ENCODE data around the gene CYYR1. TPM values are rescaled to one million over a fixed set of nuclear protein-coding genes. Genes with fewer than 3 reads are reported as not detected.

CYYR1 gene
- total RNA-seq, 1 experiment from 2014 or later, result not detected

DNA sequence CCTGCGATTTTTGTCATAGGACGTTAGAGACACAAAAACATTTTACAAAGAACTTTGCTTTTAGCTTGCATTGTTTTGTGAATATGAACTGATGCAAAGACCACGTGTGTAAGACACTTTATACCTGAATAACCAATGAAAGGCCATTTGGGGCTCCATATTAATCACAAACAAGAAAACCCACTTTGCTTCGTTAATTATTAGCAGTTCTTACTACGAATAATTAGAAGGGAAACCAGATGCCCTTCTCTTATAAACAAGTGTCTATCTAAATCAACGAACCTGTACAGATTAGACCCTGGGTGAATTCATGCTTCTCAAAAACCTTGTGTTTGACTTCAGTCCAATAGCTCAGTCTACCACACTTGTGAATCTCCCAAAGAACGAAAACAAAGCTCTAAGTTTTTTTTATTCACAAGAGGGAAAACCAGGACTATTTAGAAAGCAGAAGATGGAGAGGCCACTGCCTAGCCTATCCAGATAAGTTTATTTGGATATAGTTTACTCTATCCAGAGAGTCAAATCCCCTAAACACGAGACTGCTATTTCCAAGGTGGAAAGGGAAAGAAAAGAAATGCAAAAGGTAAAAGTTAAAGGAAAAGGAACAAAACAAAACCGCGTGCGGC, 897 bp downstream of the CYYR1 start:
- no peaks in the 10 kb centered on the region for H3K27me3 ChIP-seq (ENCODE audit: control insufficient read depth, insufficient read depth, low read length)
- no peak overlapping the region for H3K4me3 ChIP-seq (ENCODE audit: low read depth in 2 of 2, low read length in 2 of 2)
- DNase-seq (ENCODE audit: low read depth, low spot score) (no peak), ATAC-seq (no peak)
- CTCF ChIA-PET, result no interaction called here
- H3K9me3 ChIP-seq (ENCODE audit: control insufficient read depth, insufficient read depth, low read depth, low read length), result no peaks in the 10 kb centered on the region
- H3K27ac ChIP-seq (ENCODE audit: low read length), result no peak overlapping the region
- in situ Hi-C loops (cut with HindIII; ENCODE audit: low pct_unique_long_range_greater_than_20kb, low sequenced_read_pairs) (no loop called here), intact Hi-C loops (cut with micrococcal nuclease; ENCODE audit: unreplicated experiment) (no loop called here)
- BruUV-seq (replicated peaks), result no TSS peak
- no peaks in the 10 kb centered on the region for H3K4me1 ChIP-seq (ENCODE audit: control insufficient read depth, insufficient read depth, low read length)
- H3K36me3 ChIP-seq (ENCODE audit: control insufficient read depth, insufficient read depth, low read length), result no peaks in the 10 kb centered on the region
- POLR2A ChIA-PET, result no interaction called here
- TF ChIP-seq, protein P1, sequence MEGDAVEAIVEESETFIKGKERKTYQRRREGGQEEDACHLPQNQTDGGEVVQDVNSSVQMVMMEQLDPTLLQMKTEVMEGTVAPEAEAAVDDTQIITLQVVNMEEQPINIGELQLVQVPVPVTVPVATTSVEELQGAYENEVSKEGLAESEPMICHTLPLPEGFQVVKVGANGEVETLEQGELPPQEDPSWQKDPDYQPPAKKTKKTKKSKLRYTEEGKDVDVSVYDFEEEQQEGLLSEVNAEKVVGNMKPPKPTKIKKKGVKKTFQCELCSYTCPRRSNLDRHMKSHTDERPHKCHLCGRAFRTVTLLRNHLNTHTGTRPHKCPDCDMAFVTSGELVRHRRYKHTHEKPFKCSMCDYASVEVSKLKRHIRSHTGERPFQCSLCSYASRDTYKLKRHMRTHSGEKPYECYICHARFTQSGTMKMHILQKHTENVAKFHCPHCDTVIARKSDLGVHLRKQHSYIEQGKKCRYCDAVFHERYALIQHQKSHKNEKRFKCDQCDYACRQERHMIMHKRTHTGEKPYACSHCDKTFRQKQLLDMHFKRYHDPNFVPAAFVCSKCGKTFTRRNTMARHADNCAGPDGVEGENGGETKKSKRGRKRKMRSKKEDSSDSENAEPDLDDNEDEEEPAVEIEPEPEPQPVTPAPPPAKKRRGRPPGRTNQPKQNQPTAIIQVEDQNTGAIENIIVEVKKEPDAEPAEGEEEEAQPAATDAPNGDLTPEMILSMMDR (IDR thresholded peaks at IDR 0.05), result no peak
- TF ChIP-seq TCF7L2 (IDR thresholded peaks at IDR 0.05; ENCODE audit: low read depth, low read length), result no peak
- no peak for TF ChIP-seq SIN3A (IDR thresholded peaks at IDR 0.05; ENCODE audit: borderline replicate concordance, insufficient read depth, low read depth, low read length)
- no peak for TF ChIP-seq POLR2AphosphoS5 (IDR thresholded peaks at IDR 0.05; ENCODE audit: low read depth, low read length)

DNA sequence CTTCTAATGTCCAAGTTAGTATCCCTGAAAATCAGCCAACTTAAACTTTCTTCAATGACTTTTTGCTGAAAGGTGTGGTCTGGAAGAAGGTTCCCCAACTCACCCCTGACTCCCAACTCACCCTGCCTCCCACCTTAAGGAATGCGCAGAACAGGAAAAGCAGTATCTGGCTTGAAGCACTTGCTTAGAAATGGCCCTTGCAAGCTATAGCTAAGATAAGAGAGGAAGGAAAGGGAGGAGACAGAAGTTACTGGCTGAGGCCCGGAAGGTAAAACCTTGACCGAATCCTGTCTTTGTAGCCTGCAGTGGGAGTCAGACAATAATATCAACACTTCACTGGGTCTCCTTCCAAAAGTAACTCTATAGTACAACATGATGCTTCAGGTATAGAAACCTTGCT, 2.9 kb downstream of the CYYR1 start:
- ChIA-PET POLR2A (no interaction called here), CTCF (no interaction called here)
- in situ Hi-C loops (cut with HindIII; ENCODE audit: low pct_unique_long_range_greater_than_20kb, low sequenced_read_pairs) (no loop called here), intact Hi-C loops (cut with micrococcal nuclease; ENCODE audit: unreplicated experiment) (no loop called here)
- no peaks in the 10 kb centered on the region for H3K27me3 ChIP-seq (ENCODE audit: control insufficient read depth, insufficient read depth, low read length)
- H3K4me3 ChIP-seq (ENCODE audit: low read depth in 2 of 2, low read length in 2 of 2), result no peak overlapping the region
- no peaks in the 10 kb centered on the region for H3K36me3 ChIP-seq (ENCODE audit: control insufficient read depth, insufficient read depth, low read length)
- DNase-seq (ENCODE audit: low read depth, low spot score) (no peak), ATAC-seq (no peak)
- H3K9me3 ChIP-seq (ENCODE audit: control insufficient read depth, insufficient read depth, low read depth, low read length), result no peaks in the 10 kb centered on the region
- TF ChIP-seq, protein P2, sequence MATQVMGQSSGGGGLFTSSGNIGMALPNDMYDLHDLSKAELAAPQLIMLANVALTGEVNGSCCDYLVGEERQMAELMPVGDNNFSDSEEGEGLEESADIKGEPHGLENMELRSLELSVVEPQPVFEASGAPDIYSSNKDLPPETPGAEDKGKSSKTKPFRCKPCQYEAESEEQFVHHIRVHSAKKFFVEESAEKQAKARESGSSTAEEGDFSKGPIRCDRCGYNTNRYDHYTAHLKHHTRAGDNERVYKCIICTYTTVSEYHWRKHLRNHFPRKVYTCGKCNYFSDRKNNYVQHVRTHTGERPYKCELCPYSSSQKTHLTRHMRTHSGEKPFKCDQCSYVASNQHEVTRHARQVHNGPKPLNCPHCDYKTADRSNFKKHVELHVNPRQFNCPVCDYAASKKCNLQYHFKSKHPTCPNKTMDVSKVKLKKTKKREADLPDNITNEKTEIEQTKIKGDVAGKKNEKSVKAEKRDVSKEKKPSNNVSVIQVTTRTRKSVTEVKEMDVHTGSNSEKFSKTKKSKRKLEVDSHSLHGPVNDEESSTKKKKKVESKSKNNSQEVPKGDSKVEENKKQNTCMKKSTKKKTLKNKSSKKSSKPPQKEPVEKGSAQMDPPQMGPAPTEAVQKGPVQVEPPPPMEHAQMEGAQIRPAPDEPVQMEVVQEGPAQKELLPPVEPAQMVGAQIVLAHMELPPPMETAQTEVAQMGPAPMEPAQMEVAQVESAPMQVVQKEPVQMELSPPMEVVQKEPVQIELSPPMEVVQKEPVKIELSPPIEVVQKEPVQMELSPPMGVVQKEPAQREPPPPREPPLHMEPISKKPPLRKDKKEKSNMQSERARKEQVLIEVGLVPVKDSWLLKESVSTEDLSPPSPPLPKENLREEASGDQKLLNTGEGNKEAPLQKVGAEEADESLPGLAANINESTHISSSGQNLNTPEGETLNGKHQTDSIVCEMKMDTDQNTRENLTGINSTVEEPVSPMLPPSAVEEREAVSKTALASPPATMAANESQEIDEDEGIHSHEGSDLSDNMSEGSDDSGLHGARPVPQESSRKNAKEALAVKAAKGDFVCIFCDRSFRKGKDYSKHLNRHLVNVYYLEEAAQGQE (IDR thresholded peaks at IDR 0.05; ENCODE audit: insufficient read depth in 1 of 2, low read depth in 2 of 2, low read length in 1 of 2), result no peak
- TF ChIP-seq SIN3A (IDR thresholded peaks at IDR 0.05; ENCODE audit: borderline replicate concordance, insufficient read depth, low read depth, low read length) (no peak), TCF7L2 (IDR thresholded peaks at IDR 0.05; ENCODE audit: low read depth, low read length) (no peak)
- TF ChIP-seq, protein P1 (IDR thresholded peaks at IDR 0.05), result no peak
- no TSS peak for BruUV-seq (replicated peaks)
- no peaks in the 10 kb centered on the region for H3K4me1 ChIP-seq (ENCODE audit: control insufficient read depth, insufficient read depth, low read length)
- H3K27ac ChIP-seq (ENCODE audit: low read length), result no peak overlapping the region
